ENCODE measurements around the gene PDE4D. TPM values are rescaled to one million over a fixed set of nuclear protein-coding genes. Genes with fewer than 3 reads are reported as not detected.

Gene PDE4D
- total and polyA plus RNA-seq, 2 donors (not counting 1 experiment from before 2014, with no cell fraction given) = 14.9 to 171 TPM

DNA sequence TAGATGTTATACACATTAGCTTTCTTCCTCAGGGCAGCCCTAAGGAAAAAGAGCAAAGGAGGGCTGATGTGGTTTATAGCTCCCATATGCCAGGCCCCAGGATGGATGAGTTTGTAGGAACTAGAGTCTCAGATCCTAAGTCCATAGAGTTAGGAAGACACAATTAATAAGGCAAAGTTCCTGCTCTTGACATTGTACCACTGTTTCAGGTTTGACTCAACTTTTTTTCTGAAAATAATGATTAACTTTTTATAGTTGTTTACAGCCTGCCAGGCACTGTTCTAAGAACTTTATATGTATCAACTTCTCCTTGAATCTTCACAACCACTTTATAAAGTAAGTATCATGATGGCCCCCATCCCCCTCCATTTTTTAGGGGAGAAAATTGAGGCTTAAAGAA lies 339.5 kb downstream of the PDE4D start:
- Histone ChIP-seq H3K9me3 (ENCODE audit: control extremely low read depth in 1 of 3, control insufficient read depth in 2 of 3, insufficient read depth in 1 of 3, low read length in 2 of 3) (no peaks in the 10 kb centered on the region), H3K79me2 (ENCODE audit: control insufficient read depth, insufficient read depth, low read length) (no peaks in the 10 kb centered on the region), H3K4me3 (ENCODE audit: control extremely low read depth in 1 of 5, extremely low read depth in 1 of 5, insufficient read depth in 1 of 5, low read depth in 2 of 5, low read length in 4 of 5) (no peak overlapping the region), H3K27me3 (replicated peaks in 1 of 4; ENCODE audit: control extremely low read depth in 1 of 4, control insufficient read depth in 3 of 4, insufficient read depth in 4 of 4, low read length in 3 of 4) (no peaks in the 10 kb centered on the region), H3K9ac (ENCODE audit: low read length) (no peak overlapping the region), H2AFZ (ENCODE audit: insufficient read depth, low read depth, low read length, poor library complexity, severe bottlenecking) (no peak overlapping the region), H3K36me3 (replicated peaks in 1 of 2; ENCODE audit: control extremely low read depth in 1 of 2, control insufficient read depth in 1 of 2, extremely low read depth in 1 of 2, insufficient read depth in 2 of 2, low read length in 1 of 2) (no peaks in the 10 kb centered on the region), H3K4me1 (ENCODE audit: control insufficient read depth in 2 of 2, insufficient read depth in 2 of 2, low read length in 2 of 2) (no peaks in the 10 kb centered on the region), H3K4me2 (replicated peaks; ENCODE audit: low read depth, low read length, poor library complexity, severe bottlenecking) (no peak overlapping the region), H4K20me1 (ENCODE audit: control insufficient read depth, insufficient read depth, low read length, poor library complexity, severe bottlenecking) (no peaks in the 10 kb centered on the region), H3K27ac (ENCODE audit: low read length in 2 of 2) (no peak overlapping the region)
- ATAC-seq (ENCODE audit: low read depth) (no peak), DNase-seq (no peak)
- intact Hi-C loops (cut with micrococcal nuclease) = no loop called here
- ChIA-PET POLR2A (no interaction called here), CTCF (interaction anchor here (0.5 kb wide), 1 partner anchor 349 kb away, joined by 3 read pairs; no protein-coding TSS in a partner anchor)
- H3K27ac Mint-ChIP-seq = no peak overlapping the region
- no peak for TF ChIP-seq EZH2 (IDR thresholded peaks at IDR 0.05; ENCODE audit: borderline replicate concordance, insufficient read depth, low read depth, low read length, poor library complexity, severe bottlenecking)
- TF ChIP-seq, protein P1, sequence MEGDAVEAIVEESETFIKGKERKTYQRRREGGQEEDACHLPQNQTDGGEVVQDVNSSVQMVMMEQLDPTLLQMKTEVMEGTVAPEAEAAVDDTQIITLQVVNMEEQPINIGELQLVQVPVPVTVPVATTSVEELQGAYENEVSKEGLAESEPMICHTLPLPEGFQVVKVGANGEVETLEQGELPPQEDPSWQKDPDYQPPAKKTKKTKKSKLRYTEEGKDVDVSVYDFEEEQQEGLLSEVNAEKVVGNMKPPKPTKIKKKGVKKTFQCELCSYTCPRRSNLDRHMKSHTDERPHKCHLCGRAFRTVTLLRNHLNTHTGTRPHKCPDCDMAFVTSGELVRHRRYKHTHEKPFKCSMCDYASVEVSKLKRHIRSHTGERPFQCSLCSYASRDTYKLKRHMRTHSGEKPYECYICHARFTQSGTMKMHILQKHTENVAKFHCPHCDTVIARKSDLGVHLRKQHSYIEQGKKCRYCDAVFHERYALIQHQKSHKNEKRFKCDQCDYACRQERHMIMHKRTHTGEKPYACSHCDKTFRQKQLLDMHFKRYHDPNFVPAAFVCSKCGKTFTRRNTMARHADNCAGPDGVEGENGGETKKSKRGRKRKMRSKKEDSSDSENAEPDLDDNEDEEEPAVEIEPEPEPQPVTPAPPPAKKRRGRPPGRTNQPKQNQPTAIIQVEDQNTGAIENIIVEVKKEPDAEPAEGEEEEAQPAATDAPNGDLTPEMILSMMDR (IDR thresholded peaks at IDR 0.05) = no peak
- H3K4me3 Mint-ChIP-seq = no peak overlapping the region
- peaks cover 9% of the 10 kb centered on the region for H3K4me1 Mint-ChIP-seq
- no peaks in the 10 kb centered on the region for H3K9me3 Mint-ChIP-seq (ENCODE audit: insufficient read depth)
- H3K27me3 Mint-ChIP-seq = no peaks in the 10 kb centered on the region

GRCh38 chr5:59548807-59549357 lies 344.6 kb downstream of the PDE4D start:
- no peaks in the 10 kb centered on the region for H3K9me3 Mint-ChIP-seq (ENCODE audit: insufficient read depth)
- Histone ChIP-seq H3K9me3 (ENCODE audit: control extremely low read depth in 1 of 3, control insufficient read depth in 2 of 3, insufficient read depth in 1 of 3, low read length in 2 of 3) (no peaks in the 10 kb centered on the region), H3K27ac (ENCODE audit: low read length in 2 of 2) (no peak overlapping the region), H2AFZ (ENCODE audit: insufficient read depth, low read depth, low read length, poor library complexity, severe bottlenecking) (no peak overlapping the region), H3K9ac (ENCODE audit: low read length) (no peak overlapping the region), H3K79me2 (ENCODE audit: control insufficient read depth, insufficient read depth, low read length) (no peaks in the 10 kb centered on the region), H4K20me1 (ENCODE audit: control insufficient read depth, insufficient read depth, low read length, poor library complexity, severe bottlenecking) (no peaks in the 10 kb centered on the region), H3K4me1 (ENCODE audit: control insufficient read depth in 2 of 2, insufficient read depth in 2 of 2, low read length in 2 of 2) (no peaks in the 10 kb centered on the region), H3K36me3 (replicated peaks in 1 of 2; ENCODE audit: control extremely low read depth in 1 of 2, control insufficient read depth in 1 of 2, extremely low read depth in 1 of 2, insufficient read depth in 2 of 2, low read length in 1 of 2) (no peaks in the 10 kb centered on the region), H3K4me3 (ENCODE audit: control extremely low read depth in 1 of 5, extremely low read depth in 1 of 5, insufficient read depth in 1 of 5, low read depth in 2 of 5, low read length in 4 of 5) (no peak overlapping the region), H3K4me2 (replicated peaks; ENCODE audit: low read depth, low read length, poor library complexity, severe bottlenecking) (no peak overlapping the region), H3K27me3 (replicated peaks in 1 of 4; ENCODE audit: control extremely low read depth in 1 of 4, control insufficient read depth in 3 of 4, insufficient read depth in 4 of 4, low read length in 3 of 4) (no peaks in the 10 kb centered on the region)
- ChIA-PET POLR2A (no interaction called here), CTCF (interaction anchor here (1.4 kb wide), 1 partner anchor 123 kb away, joined by 3 read pairs; no protein-coding TSS in a partner anchor)
- no peak for TF ChIP-seq EZH2 (IDR thresholded peaks at IDR 0.05; ENCODE audit: borderline replicate concordance, insufficient read depth, low read depth, low read length, poor library complexity, severe bottlenecking)
- TF ChIP-seq, protein P1 (IDR thresholded peaks at IDR 0.05) = no peak
- DNase-seq (no peak), ATAC-seq (ENCODE audit: low read depth) (no peak)
- WGBS (ENCODE audit: insufficient coverage) = no CpG with 5 or more reads among the region's 4 CpGs
- no peak overlapping the region for H3K4me3 Mint-ChIP-seq
- H3K27ac Mint-ChIP-seq = no peak overlapping the region
- intact Hi-C loops (cut with micrococcal nuclease) = no loop called here
- no peaks in the 10 kb centered on the region for H3K27me3 Mint-ChIP-seq
- peaks cover 6% of the 10 kb centered on the region for H3K4me1 Mint-ChIP-seq
